ENCODE data around the gene COX6A2.

The COX6A2 gene

DNA sequence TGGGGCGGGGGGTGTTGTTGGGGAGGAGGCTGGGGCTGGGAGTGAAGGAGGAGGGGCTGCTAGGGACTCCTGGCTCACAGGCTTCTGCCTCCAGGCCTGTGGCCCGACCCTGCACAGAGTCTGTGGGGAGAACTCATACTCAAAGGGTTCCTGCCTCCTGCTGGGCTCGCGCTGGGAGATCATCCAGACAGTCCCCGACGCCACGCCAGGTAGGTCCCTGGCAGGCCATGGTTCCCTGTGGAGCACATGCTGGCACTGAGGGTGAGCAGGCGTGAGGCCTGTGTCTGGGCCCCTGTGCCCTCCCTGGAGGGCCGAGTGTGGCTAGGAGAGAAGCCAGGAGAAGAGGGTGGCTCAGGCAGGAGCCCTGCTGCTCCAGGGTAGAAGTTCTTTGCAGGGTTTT, 30.5 kb downstream of the COX6A2 start:
- H3K4me3 ChIP-seq, result no peak overlapping the region
- TF ChIP-seq, protein P1, sequence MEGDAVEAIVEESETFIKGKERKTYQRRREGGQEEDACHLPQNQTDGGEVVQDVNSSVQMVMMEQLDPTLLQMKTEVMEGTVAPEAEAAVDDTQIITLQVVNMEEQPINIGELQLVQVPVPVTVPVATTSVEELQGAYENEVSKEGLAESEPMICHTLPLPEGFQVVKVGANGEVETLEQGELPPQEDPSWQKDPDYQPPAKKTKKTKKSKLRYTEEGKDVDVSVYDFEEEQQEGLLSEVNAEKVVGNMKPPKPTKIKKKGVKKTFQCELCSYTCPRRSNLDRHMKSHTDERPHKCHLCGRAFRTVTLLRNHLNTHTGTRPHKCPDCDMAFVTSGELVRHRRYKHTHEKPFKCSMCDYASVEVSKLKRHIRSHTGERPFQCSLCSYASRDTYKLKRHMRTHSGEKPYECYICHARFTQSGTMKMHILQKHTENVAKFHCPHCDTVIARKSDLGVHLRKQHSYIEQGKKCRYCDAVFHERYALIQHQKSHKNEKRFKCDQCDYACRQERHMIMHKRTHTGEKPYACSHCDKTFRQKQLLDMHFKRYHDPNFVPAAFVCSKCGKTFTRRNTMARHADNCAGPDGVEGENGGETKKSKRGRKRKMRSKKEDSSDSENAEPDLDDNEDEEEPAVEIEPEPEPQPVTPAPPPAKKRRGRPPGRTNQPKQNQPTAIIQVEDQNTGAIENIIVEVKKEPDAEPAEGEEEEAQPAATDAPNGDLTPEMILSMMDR (IDR thresholded peaks at IDR 0.05), result no peak
- H3K27me3 ChIP-seq, result peaks cover 0 to 24% of the 10 kb centered on the region in 2 donors
- peaks cover 0 to 10% (median 10%) of the 10 kb centered on the region in 3 donors for H3K9me3 ChIP-seq
- intact Hi-C loops (cut with DNase I; ENCODE audit: low total_unique reads), result no loop called here
- no peak overlapping the region for H3K27ac ChIP-seq
- no peaks in the 10 kb centered on the region for H3K36me3 ChIP-seq
- no peak for DNase-seq
- H3K4me1 ChIP-seq, result no peaks in the 10 kb centered on the region

- H3K27me3 ChIP-seq, result peaks cover 0 to 24% of the 10 kb centered on the region in 2 donors
- no peak overlapping the region for H3K27ac ChIP-seq
- intact Hi-C loops (cut with DNase I; ENCODE audit: low total_unique reads), result no loop called here
- H3K4me1 ChIP-seq, result no peaks in the 10 kb centered on the region
- H3K4me3 ChIP-seq, result no peak overlapping the region
- peaks cover 0 to 10% (median 10%) of the 10 kb centered on the region in 3 donors for H3K9me3 ChIP-seq
- no peaks in the 10 kb centered on the region for H3K36me3 ChIP-seq
- DNase-seq, result no peak
- TF ChIP-seq, protein P1 (IDR thresholded peaks at IDR 0.05), result no peak
These were observed 31.0 kb downstream of the COX6A2 start for GRCh38 chr16:31397096-31397660.

DNA sequence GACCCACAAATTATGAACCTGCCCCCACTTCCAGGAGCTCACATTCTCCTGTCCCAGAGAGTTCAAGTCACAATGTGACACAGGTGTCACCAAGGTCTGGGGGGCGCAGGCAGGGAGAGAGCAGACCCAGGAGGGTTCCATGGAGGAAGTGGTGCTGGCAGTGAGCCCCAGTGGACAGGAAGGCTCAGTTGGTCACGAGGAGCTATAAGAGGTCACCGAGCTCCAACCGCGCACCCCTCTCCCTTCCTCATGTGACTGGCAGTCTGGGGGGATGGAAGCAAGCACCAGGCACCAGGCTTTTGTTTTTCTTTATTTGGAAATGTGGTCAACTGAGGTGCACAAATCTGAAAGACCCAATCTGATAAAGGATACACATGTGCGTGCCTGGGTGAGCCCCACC, 32.5 kb downstream of the COX6A2 start:
- Histone ChIP-seq H3K27me3 (peaks cover 0 to 24% of the 10 kb centered on the region in 2 donors), H3K36me3 (no peaks in the 10 kb centered on the region), H3K27ac (no peak overlapping the region), H3K4me3 (no peak overlapping the region), H3K9me3 (peaks cover 0 to 10% (median 10%) of the 10 kb centered on the region in 3 donors), H3K4me1 (no peaks in the 10 kb centered on the region)
- intact Hi-C loops (cut with DNase I; ENCODE audit: low total_unique reads), result no loop called here
- TF ChIP-seq, protein P1 (IDR thresholded peaks at IDR 0.05), result no peak
- DNase-seq, result peak in 1 of 2 donors; percentile 55

- no peak for DNase-seq
- no peaks in the 10 kb centered on the region for H3K36me3 ChIP-seq
- TF ChIP-seq, protein P1 (IDR thresholded peaks at IDR 0.05), result no peak
- peaks cover 0 to 24% of the 10 kb centered on the region in 2 donors for H3K27me3 ChIP-seq
- H3K9me3 ChIP-seq, result no peaks in the 10 kb centered on the region
- no peaks in the 10 kb centered on the region for H3K4me1 ChIP-seq
- H3K27ac ChIP-seq, result no peak within 1 kb of the TSS
- H3K4me3 ChIP-seq, result no peak within 1 kb of the TSS
- intact Hi-C loops (cut with DNase I; ENCODE audit: low total_unique reads), result no loop called here
These were observed 35.1 kb downstream of the COX6A2 start, which contains the start of gene ITGAD for GRCh38 chr16:31393056-31393455. Gene ITGAD, plus strand, starts transcription at chr16:31393335. Its CDS starts 26 bp downstream, at chr16:31393361.

- no peaks in the 10 kb centered on the region for H3K9me3 ChIP-seq
- no peak overlapping the region for H3K4me3 ChIP-seq
- H3K36me3 ChIP-seq, result no peaks in the 10 kb centered on the region
- no peak overlapping the region for H3K27ac ChIP-seq
- H3K4me1 ChIP-seq, result no peaks in the 10 kb centered on the region
- H3K27me3 ChIP-seq, result peaks cover 0 to 17% of the 10 kb centered on the region in 2 donors
- no peak for DNase-seq
- intact Hi-C loops (cut with DNase I; ENCODE audit: low total_unique reads), result no loop called here
- TF ChIP-seq, protein P1 (IDR thresholded peaks at IDR 0.05), result no peak
These were observed 37.6 kb downstream of the COX6A2 start for GRCh38 chr16:31390504-31391041.

Data from tibial artery (tissue), 4 donors.